HG02981 (cell line): Measurements from ENCODE around the gene CDRT15L2.
"Not testable (repeated sequence)": the region's sequence is repeated elsewhere in the genome, so short reads cannot be mapped to it uniquely, and the experiment has no call there.

ENCODE experiments used
- ATAC-seq: cut with Tn5 transposase; IDR thresholded peaks from one replicate; pipeline ENCODE4 v1.9.1; 2021; ENCODE audit warnings: mild to moderate bottlenecking, moderate library complexity; ENCODE audit not compliant: unreplicated experiment

Gene CDRT15L2

DNA sequence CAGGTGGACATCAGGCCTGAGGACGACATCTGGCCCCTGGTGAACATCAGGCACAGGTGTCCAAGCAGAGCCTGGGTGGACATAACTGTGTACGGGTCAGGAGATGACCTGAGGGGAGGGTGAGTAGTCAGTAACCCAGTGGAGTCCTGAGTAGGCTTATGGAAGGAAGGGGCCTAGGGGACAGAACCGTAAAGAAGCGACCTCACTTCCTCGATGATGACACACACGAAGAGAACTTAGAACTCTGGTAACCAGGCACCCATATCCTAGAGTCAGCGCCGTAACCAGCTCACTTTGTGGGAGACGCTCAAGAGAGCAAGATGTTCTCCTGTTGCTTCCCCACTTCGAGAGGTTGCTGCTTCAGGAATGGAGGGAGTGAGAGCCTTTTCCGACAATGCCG lies at the start of gene CDRT15L2:
Gene CDRT15L2, plus strand, starts transcription at position 301 of the 400 bp plus-strand sequence. Its CDS starts 20 bp downstream, at position 321.
- not testable (repeated sequence) for ATAC-seq

DNA sequence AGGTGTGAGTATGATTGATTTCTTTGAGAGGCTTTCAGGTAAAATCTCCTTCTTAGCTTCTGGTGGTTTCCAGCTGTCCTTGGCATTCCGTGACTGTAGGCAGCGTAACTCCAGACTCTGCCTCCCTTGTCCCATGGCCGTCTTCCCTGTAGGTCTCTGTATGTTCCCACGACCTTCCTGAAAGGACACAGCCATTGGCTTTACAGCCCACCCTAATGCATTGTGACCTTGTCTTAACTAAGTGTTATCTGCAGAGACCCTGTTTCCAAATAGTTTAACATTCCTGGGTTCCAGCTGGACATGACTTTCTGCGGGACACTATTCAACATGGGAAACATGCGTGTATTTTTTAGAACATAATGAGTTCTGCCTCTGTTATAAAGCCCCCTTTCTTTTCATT lies 49.4 kb upstream of the CDRT15L2 start:
- not testable (repeated sequence) for ATAC-seq

DNA sequence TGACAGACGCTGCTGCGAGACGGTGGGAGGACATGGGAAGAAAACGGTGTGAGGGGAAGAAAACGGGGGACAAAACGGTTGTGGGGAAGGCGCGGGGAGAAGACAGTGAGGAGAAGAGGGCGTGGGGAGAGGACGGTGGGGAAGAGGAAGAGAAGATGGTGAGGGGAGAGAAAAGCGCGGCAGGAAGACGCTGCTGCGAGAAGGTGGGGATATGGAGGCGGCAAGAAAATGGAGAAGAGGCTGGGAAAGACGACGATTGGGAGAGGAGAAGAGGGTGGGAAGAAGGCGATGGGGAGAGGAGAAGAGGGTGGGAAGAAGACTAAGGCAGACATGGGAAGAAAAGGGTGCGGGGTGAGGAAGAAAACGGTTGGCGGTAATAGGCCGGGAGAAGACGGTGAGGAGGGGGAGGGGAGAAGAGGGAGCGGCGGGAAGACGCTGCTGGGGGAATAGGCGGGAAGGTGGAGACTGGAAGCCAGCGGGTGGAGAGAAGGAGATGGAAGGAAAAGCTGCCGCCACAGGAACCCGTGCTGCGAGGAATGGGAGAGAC lies 46.9 kb upstream of the CDRT15L2 start:
- not testable (repeated sequence) for ATAC-seq

DNA sequence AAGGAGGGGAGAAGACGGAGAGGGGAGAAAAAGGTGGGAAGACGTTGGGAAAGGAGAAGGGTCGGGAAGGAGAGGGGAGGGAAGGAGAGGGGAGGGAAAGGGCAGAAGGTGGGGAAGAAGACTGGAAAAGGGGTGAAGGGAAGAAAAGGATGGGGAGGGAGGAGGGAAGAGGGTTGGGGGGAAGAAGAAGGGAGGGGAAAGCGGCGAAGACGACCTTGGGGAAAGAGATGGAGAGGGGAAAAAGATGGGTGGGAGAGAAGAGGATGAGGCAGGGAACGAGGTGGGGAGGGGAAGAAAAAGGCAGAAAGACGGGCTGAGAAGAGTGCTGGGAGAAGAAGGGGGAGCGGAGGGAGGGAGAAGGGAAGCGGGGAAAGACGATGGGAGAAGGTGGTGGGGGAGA lies 46.3 kb upstream of the CDRT15L2 start:
- ATAC-seq = not testable (repeated sequence)

DNA sequence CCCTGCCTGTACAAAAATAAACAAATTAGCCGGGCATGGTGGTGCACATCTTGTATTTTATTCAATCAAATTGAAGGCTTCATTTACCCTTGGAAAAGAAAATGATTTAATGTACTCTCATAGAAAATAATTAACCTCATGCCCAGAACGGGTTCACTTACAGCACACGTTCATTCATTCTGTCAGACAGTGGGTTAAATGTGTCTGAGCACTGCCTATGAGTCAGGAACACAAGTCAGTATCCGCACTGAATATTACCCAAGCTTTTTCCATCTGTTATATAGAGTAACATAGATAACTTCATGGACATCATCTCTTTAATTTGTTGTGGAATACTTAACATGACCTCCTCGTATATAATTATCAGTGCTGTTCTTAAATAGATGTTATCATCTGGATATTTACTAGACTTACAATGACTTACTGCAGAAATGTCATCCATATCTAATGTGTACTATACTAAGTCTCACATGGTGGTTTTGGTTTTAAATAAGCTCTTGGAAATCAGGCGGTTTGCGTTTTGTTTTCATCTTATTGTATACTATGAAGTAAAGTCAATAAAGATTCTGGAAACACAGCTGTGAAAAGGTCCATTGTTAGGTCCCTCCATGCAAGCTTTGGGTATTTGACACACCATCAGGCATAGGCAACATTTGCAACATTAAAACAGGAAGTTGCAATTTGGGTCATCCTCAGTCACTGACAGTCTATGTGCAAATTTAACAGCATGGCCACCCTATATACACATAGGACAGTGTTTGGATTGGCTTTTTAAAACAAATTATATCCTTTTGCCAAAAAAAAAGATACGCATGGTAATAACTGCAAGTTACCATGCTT lies 44.6 kb upstream of the CDRT15L2 start:
- ATAC-seq = not testable (repeated sequence)

DNA sequence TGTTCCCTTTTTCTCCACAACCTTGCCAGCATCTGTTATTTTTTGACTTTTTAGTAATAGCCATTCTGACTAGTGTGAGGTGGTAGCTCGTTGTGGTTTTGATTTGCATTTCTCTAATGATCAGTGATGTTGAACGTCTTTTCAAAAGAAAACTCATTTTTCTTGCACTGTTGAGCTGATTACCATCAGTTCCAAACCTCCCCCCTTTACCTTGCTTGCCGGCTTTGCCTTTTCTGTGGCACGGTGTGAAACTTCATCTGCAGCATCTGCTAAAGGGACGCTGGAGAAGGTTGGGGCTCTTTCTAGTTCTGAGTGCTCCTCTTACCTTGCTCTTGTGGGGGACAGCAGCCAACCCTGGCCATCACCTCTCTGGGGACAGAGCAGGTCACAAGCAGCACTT lies 39.1 kb upstream of the CDRT15L2 start:
- ATAC-seq = peak; percentile 91

DNA sequence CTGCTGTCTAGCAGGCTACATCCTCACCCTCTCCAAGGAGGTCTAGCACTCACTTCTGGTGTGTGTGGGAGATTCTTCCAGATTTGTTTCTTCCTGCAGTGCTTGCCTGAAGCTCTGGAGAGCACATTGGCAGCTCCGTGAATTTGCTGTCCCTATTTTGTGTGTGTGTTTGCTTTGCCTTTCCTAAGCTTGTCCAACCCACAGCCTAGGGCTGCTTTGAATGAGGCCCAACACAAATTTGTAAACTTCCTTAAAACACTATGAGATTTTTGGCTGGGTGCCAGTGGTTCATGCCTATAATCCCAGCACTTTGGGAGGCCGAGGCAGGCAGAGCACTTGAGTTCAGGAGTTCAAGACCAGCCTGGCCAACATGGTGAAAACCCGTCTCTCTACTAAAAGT lies 38.7 kb upstream of the CDRT15L2 start:
- not testable (repeated sequence) for ATAC-seq

DNA sequence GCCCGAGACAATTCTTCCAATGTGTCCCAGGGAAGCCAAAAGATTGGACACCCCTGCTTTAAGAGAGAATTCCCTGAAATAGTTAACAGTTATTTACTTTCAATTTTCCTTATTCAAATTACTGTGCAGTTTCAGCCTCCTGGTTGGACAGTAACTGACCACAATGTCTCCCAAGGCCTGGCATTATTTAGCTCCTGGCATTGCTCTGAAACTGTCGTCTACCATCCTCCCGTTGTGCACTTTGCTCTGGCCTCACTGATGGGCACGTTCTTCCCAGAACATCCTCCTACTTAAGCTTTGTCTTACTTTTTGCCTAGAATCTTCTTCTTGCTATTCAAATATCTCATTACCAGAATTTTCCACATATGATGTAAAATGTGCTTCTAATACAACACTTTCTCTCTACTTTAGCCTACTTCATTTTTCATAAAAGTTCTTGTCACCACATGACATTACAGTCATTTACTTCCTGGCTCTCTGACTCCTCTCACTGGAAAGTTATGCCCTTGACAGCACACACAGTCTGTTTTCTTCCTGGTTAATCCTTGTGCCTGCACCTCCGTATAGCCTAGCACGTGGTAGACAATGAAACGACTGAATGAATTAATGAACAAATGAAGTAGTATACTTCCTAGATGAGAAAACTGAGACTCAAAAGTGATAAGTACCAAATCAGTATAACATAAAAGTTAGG lies 37.5 kb upstream of the CDRT15L2 start:
- ATAC-seq = not testable (repeated sequence)

DNA sequence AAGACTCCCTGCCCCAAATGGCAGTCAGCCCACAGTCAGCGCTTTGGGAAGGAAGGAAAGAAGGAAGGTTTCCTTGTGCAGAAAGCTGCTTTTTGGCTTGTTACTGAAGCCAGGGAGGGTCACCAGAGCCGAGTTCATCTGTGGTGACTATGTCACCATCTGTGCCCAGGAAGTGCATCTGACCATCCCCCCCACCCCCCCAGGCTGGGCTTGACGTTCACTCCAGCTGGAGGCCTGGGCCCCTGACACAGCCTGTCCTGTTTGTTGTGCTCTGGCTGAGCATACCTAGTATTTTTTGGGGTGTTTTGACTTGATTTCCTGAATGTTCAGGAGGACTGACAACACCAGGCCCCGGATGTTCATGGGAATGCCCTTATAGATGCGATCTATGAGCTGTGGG lies 31.6 kb upstream of the CDRT15L2 start:
- not testable (repeated sequence) for ATAC-seq

DNA sequence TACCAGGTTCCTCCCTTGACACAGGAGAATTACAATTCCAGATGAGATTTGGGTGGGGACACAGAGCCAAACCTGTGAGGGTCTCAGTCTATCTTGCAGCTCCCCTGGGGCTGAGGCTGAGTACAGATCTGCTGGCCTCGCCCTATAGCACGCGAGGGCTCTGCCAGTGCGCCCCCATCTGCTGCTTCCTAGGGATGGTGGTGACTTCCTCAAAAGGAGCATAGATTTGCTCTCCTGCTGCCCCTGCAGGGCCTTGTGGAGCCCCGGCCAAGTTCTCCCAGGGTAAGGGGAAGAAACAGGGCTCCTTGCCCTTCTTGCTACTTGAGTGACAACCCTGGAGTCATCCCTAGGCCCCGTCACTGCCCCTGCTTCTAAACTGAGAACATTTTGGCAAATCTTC lies 26.6 kb upstream of the CDRT15L2 start:
- ATAC-seq = not testable (repeated sequence)

DNA sequence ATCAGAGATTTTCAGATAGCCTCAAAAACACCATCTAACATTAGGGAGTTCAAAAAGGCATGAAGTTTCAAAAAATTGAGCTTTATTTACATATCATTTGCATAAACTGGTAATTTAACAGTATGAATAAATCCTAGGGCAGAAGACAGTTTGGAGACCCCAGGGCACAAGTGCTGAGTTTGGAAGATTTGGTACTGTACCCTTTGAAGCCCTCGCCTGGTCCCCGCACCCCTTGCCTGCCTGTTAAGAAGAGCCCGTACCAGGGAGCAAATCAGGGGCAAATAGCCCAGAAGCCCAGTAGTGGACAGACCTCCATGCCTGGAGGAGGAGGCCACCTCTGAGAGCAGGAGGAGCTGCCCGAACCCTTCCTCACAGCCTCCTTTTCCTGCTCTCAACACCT lies 24.8 kb upstream of the CDRT15L2 start:
- ATAC-seq = not testable (repeated sequence)

DNA sequence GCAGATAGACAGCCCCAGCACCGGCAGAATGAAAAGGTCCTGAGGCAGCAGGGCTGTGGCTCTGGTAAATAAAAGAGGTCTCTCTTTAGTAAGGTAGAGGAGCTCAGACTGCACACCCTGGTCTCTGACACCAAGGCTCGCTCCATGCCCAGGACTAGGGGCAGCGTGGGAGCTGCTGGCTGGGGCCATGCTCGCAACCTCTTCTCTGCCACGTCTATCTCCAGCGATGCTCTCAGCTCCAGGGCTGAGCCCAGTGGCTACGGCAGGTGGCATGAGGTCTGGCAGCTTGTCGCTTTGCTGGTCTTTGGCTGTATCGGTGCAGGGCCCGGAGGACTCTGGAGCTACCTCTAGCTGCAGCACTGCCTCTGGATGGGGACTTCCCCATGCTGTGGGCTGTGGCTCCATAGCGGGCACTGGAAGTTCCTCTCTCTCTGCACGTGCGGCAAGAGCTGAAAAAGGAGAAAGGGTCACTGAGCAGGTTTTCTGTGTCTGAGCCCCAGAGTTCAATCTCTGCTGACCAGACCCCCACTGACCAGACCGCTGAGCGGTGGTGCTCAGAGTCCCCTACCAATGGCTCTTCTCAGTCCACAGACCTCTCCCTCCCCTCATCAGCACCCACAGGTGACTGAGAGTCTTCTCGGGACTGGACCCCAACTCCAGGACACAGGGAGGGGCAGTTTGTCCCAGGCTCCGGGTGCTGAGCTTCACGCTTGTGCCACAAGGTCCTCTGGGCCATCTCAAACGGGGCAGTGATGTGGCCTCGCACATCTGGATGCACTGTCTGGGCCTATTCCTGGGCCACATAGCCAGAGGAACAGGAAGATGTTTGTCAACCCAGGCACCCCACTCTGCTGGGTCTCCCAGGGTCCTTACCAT lies 24.2 kb upstream of the CDRT15L2 start:
- ATAC-seq = not testable (repeated sequence)

DNA sequence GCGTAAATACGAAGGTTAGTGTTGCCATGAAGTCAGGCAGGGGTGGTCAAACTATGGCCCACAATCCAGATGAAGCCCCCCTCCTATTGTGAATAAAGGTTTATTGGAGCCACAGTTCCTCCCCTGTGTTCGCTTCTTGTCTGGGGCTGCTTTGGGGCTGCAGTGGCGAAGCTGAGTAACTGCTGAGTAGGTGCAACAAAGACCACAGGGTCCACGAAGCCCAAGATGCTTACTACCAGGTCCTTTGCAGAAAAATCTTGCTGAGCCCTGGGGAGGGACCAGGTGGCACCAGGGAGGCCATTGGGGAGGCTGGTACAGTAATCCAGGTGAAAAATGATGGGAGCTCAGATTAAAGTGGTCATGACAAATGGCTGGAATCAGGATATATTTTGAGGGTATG lies 21.4 kb upstream of the CDRT15L2 start:
- not testable (repeated sequence) for ATAC-seq

DNA sequence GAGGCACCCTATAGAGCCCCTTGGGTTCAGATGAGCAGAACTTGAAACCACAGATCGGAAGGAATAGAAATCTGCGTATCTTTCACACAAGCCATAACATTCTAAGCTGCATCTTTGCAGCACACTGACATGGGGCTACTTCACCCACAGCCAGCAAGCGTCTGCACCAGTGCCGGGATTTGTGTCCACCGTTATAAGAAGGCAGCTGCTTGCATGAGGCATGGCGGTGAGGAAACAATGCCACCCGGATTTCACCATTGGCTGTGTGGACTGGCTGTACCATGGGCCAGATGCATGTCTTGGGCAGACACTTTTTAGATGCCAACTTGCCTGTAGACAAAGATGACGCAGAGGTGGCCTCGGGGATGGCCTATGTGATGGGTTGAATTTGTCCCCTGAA lies 20.5 kb upstream of the CDRT15L2 start:
- ATAC-seq = not testable (repeated sequence)

DNA sequence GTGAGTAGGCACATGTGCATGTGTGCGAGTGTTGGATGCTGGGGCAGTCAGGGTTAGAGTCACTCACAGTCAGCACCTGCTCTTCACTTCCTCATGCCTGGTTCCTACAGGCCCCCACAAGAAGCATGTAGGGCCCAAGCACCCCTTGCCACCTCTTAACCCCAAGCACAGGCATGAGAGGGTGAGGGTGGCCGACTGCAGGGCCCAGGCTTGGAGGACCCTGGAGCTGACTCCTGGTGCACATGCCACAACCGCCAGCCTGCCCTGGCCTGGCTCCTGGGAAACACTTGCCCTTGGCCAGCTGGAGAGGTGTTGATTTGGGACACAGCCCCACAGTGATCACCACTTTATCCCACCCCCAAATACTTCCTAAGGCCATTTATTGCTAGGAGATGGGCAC lies 16.9 kb upstream of the CDRT15L2 start:
- no peak for ATAC-seq

DNA sequence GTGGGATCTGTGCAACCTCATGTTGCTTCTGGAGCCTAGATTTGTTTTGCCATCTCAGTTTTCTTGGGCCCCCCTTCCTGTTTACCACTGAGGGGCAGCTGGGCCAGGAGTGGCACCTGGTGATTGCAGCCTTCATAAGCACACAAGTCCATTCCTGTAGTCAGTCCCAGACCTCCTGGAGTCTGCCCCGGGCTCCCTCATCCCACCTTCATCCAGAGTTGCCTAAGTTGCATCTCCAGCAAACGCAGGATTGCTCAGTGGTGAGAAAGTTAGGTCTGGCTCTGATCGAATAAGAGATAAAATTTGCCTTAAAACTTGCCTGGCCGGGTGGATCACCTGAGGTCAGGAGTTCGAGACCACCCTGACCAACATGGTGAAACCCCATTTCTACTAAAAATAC lies 14.3 kb upstream of the CDRT15L2 start:
- ATAC-seq = not testable (repeated sequence)

DNA sequence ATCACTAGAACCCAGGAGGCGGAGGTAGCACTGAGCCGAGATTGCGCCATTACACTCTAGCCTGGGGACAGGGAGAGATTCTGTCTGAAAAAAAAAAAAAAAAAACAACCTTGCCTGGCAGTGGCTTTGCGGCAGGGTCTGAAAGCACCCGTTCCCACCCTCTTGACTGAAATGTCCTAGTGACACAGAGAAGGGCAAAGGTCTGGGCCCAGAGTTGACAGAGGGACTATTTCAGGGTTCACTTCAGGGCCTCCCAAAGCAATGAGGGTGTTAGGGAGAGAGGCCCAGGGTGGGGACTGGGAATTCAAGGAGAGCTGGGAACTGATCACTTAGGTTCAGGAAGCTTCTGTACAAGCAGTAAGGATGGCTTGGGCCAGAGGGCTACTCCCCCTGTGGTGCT lies 13.8 kb upstream of the CDRT15L2 start:
- no peak for ATAC-seq

DNA sequence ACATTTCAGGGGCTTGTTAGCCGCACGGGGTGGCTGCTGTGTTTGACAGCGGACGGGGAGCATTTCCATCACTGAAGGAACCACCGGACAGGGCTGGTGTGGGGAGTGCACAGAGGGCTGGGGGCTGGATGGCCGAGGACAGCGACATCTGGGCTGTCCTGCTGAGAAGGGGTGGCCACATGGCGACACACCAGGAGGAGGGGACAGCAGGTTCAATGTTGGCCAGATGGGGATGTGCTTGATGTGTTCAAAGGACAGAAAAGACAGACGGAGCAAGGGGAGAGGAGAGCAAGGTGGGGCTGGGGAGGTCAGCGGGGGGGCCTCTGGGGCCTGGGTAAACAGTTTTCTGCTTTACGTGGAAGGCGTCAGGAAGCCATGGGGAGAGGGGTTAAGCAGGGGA lies 12.8 kb upstream of the CDRT15L2 start:
- not testable (repeated sequence) for ATAC-seq

DNA sequence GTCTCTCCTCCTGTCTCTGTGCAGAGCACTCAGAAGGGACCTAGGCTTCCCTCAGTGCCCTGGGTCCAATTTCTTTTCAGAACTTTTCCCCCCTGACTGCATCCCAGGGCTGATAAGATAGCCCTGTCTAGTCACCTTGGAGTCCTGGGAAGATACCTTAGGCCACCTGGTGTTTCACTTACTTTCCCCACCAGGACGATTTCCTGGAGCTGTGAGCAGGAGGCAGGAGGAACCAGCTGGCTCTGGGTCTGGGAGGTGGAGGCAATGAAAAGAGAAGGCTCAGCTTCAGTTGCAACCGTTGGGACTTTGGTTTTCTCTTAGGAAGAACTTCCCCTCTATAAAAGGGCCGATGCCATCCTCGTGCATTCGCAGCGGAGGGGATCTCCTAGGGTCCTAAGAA lies 12.1 kb upstream of the CDRT15L2 start:
- not testable (repeated sequence) for ATAC-seq

DNA sequence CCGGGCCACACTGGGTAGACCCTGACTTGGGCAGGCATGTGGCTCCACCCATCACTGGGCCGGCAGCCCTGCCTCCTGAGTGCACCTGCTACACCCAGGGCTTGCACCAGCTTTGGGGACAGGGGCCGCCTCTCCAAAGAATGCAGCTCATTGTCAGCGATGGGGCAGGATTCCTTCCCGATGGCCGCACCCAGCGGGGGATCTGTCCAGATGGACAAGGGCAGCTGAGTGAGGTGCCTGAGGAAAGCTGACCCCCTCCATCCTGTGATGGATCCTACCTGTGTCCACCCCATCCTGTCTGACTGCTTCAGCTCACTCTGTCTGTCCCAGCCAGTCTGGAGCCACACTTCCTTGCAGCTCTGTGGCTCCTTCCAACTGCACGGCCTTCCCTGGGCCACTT lies 10.9 kb upstream of the CDRT15L2 start:
- not testable (repeated sequence) for ATAC-seq

DNA sequence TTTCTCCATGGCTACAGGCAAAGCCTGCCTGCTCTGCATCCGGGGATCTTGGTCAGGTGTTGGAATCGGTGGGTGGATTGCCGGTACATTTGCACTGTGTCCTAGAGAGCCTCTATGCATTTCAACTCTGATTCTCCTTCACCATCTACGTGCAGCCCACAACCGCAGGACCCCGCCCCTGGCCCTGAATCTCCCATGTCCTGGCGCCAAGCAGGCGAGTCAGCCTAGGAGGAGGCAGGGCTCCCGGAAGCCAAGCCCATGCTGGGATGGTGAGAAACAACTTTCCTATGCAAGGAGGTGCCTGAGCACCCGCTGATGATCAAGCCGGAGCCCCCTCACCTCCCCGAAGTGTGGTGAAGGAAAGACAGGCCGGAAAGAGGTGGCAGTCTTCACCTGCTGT lies 7.9 kb upstream of the CDRT15L2 start:
- ATAC-seq = not testable (repeated sequence)
